Measurements from ENCODE around the gene EPB41L1. TPM values are rescaled to one million over a fixed set of nuclear protein-coding genes. Genes with fewer than 3 reads are reported as not detected.
A peak's percentile ranks its signal among the peaks of the same experiment; 100 is the strongest.

The EPB41L1 gene
- total RNA-seq: 2.1 and 2.7 TPM in 2 replicates

GRCh38 chr20:36154700-36155628 lies at the start of gene EPB41L1:
TSS of gene EPB41L1 (plus strand) at chr20:36154740. CDS start at chr20:36173778, 19,038 bp downstream.
- DNase-seq (ENCODE audit: low read depth): no peak
- TF ChIP-seq CTCF (IDR thresholded peaks at IDR 0.05; ENCODE audit: insufficient read depth, low read length, severe bottlenecking): no peak
- FAIRE-seq: no peak

GRCh38 chr20:36104856-36105255 lies 49.7 kb upstream of the EPB41L1 start:
- FAIRE-seq: no peak
- DNase-seq (ENCODE audit: low read depth): no peak
- Histone ChIP-seq H3K4me3 (ENCODE audit: low read depth, low read length) (no peak overlapping the region), H3K27me3 (ENCODE audit: control insufficient read depth, insufficient read depth, low read length) (no peaks in the 10 kb centered on the region), H3K36me3 (ENCODE audit: control insufficient read depth, insufficient read depth, low read length) (no peaks in the 10 kb centered on the region)
- TF ChIP-seq CTCF (IDR thresholded peaks at IDR 0.05; ENCODE audit: insufficient read depth, low read length, severe bottlenecking): no peak

More at GRCh38 chr20:36154700-36155628, at the start of gene EPB41L1:
- Histone ChIP-seq H3K4me3 (ENCODE audit: low read depth, low read length) (peak within 1 kb of the TSS; percentile 37), H3K36me3 (ENCODE audit: control insufficient read depth, insufficient read depth, low read length) (no peaks in the 10 kb centered on the region), H3K27me3 (ENCODE audit: control insufficient read depth, insufficient read depth, low read length) (peaks cover 2% of the 10 kb centered on the region)

- Histone ChIP-seq H3K27me3 (ENCODE audit: control insufficient read depth, insufficient read depth, low read length) (no peaks in the 10 kb centered on the region), H3K4me3 (ENCODE audit: low read depth, low read length) (no peak overlapping the region), H3K36me3 (ENCODE audit: control insufficient read depth, insufficient read depth, low read length) (no peaks in the 10 kb centered on the region)
- no peak for FAIRE-seq
- no peak for TF ChIP-seq CTCF (IDR thresholded peaks at IDR 0.05; ENCODE audit: insufficient read depth, low read length, severe bottlenecking)
- no peak for DNase-seq (ENCODE audit: low read depth)
Observed at GRCh38 chr20:36105711-36106226, 48.8 kb upstream of the EPB41L1 start.

GRCh38 chr20:36106606-36107005 lies 47.9 kb upstream of the EPB41L1 start:
- FAIRE-seq (no peak), DNase-seq (ENCODE audit: low read depth) (no peak)
- no peaks in the 10 kb centered on the region for H3K36me3 ChIP-seq (ENCODE audit: control insufficient read depth, insufficient read depth, low read length)
- no peak overlapping the region for H3K4me3 ChIP-seq (ENCODE audit: low read depth, low read length)
- no peaks in the 10 kb centered on the region for H3K27me3 ChIP-seq (ENCODE audit: control insufficient read depth, insufficient read depth, low read length)
- TF ChIP-seq CTCF (IDR thresholded peaks at IDR 0.05; ENCODE audit: insufficient read depth, low read length, severe bottlenecking): no peak

GRCh38 chr20:36107881-36108280 lies 46.7 kb upstream of the EPB41L1 start:
- DNase-seq (ENCODE audit: low read depth): no peak
- Histone ChIP-seq H3K27me3 (ENCODE audit: control insufficient read depth, insufficient read depth, low read length) (no peaks in the 10 kb centered on the region), H3K4me3 (ENCODE audit: low read depth, low read length) (no peak overlapping the region), H3K36me3 (ENCODE audit: control insufficient read depth, insufficient read depth, low read length) (no peaks in the 10 kb centered on the region)
- TF ChIP-seq CTCF (IDR thresholded peaks at IDR 0.05; ENCODE audit: insufficient read depth, low read length, severe bottlenecking): no peak
- FAIRE-seq: no peak
